Testis (tissue), 2 donors: ENCODE data around the gene TIAM1.

Source experiments
- POLR2A ChIP-seq: fragments of 450-650 bp; IDR thresholded peaks from one replicate; pipeline ENCODE4 v1.6.1; 2017; ENCODE audit warnings: antibody characterized with exemption, mild to moderate bottlenecking, moderate library complexity
- TF ChIP-seq, protein P1 (sequence below), 3 experiments: fragments of 450-650 bp in 2 of 3; fragments of 200-600 bp in 1 of 3; sonication (generic) in 1 of 3; IDR thresholded peaks; one replicate each; pipeline ENCODE4 v1.5.1; 2016 to 2019; ENCODE audit warnings: antibody characterized with exemption in 3 of 3, mild to moderate bottlenecking in 2 of 3, moderate library complexity in 1 of 3

DNA sequence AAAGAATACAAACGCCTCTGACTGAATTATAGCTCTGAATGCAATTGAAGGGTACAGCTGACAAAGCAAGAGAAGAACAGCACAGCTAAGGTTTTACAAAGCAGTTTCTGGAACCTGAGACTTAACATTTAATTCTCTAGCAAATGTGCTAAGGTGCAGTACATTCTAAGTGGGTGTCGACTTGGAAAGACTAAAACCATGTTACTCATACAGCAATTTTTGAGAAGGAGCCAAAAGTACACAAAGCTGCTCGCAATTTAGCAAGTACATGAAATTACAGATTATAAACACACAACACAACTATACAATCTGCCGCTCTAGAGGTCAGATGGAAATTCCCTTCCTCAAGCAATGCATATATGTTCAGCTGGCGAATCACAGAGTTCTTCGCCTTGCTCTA lies 121.9 kb downstream of the TIAM1 start:
- TF ChIP-seq, protein P1, sequence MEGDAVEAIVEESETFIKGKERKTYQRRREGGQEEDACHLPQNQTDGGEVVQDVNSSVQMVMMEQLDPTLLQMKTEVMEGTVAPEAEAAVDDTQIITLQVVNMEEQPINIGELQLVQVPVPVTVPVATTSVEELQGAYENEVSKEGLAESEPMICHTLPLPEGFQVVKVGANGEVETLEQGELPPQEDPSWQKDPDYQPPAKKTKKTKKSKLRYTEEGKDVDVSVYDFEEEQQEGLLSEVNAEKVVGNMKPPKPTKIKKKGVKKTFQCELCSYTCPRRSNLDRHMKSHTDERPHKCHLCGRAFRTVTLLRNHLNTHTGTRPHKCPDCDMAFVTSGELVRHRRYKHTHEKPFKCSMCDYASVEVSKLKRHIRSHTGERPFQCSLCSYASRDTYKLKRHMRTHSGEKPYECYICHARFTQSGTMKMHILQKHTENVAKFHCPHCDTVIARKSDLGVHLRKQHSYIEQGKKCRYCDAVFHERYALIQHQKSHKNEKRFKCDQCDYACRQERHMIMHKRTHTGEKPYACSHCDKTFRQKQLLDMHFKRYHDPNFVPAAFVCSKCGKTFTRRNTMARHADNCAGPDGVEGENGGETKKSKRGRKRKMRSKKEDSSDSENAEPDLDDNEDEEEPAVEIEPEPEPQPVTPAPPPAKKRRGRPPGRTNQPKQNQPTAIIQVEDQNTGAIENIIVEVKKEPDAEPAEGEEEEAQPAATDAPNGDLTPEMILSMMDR (IDR thresholded peaks at IDR 0.05), result no peak
- TF ChIP-seq POLR2A, result no peak
